NCI-H1105 treated with DMSO at 0.1 percent for 48 hours (cell line): ENCODE results near the gene NRXN3.

Experiments used
- DNase-seq: peaks from one replicate; lab custom pipeline; 2025; lab: John Stamatoyannopoulos, UW

NRXN3 gene

DNA sequence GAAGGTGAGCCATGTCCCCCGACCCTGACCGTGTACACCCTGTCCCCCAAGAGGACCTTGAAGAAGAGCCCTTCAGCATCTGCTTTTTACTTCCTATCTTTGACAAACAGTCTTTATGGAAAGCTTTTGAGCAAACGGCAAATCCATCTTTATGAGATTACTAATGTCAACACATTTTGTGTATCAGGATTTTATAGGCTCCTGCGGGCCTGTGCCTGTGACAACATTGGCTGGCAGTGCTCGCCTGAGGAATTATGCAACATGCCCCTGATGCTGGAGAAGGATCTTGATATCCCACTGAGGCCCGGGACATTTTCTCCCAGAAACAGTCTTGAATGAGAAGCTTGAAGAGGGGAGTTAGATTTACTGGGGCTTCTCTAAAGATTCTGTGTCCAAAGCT, 416.5 kb downstream of the NRXN3 start:
- DNase-seq = no peak

DNA sequence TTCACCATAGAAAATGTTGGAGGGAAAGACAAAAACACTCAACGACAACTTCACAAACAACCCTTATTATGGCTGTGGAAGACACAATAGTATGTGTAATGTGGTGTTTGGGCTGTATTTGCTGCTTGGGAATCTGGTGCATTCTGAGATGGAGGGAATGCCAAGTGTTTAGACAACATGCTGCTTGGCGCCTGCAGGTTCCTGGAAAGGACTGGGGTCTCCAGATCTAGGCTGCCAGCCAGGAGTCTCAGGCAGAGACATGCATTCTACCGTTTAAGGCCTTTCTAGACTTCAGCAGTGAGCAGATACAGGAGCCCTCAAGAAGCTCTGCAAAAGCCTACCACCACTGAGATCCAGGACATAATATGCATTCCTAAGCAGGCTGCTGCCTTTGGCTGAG, 418.7 kb downstream of the NRXN3 start:
- DNase-seq = no peak

DNA sequence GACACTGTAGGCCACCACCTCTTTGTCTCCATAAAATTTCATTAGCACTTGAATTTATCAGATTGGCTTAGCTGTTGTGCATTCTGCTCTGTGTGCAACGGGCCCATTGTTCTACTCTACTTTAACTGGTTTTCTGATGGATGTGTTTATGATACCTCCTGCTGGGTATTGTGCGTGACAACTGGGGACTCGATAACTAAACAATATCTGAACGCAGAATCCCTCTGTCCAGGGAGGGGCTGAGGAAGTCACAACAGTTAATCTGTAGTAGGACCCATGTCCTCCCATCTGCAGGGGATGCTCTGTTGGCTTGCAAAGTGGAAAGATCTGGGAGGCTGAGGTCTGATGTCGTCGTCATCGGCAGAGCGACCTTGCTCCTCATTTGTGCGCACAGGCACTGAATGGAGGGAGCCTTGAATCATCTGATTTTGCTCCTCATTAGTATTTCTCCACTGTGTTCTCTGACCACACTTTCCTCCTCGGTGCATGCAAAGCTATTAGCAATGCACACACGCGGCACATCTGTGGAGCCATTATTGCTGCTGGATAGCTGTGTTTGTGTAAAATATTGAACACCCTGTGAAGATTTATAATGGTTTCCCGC, 422.5 kb downstream of the NRXN3 start:
- DNase-seq = no peak

DNA sequence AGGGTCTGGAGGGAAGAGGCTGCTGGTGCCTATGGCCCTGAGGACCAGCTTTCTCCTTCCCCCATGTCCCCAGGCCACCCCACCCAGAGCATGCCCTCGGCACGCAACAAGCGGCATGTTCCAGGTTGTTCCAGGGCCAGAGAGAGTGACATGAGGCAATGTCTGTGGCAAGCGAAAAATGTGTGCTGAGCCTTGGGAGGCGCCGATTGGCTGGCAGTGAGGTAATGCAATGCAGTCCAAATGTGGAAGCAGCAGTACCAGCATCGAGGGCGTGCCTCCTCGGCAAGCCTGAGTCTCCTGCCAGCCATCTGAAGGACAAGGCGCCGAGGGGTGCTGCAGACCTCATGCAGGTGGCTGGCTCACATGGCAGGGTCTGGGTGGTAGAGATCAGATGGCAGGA, 423.8 kb downstream of the NRXN3 start:
- no peak for DNase-seq

DNA sequence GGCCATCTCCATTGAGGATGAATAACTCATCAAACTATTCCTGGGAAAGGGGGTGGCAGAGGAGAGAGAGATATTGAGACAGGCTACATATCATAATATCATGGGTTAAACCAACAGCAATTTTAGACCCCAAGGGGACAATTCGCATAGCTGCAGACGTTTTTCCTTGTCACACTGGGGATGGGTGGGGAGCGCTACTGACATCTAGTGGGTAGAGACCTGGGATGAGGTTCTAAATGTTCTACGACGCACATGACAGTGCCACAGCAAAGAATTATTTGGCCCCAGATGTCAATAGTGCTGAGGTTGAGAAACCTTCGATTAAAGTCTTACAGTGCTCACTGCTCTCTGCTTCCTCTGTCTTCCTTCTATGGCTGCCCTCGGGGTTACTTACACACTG, 425.6 kb downstream of the NRXN3 start:
- DNase-seq = peak; percentile 37

DNA sequence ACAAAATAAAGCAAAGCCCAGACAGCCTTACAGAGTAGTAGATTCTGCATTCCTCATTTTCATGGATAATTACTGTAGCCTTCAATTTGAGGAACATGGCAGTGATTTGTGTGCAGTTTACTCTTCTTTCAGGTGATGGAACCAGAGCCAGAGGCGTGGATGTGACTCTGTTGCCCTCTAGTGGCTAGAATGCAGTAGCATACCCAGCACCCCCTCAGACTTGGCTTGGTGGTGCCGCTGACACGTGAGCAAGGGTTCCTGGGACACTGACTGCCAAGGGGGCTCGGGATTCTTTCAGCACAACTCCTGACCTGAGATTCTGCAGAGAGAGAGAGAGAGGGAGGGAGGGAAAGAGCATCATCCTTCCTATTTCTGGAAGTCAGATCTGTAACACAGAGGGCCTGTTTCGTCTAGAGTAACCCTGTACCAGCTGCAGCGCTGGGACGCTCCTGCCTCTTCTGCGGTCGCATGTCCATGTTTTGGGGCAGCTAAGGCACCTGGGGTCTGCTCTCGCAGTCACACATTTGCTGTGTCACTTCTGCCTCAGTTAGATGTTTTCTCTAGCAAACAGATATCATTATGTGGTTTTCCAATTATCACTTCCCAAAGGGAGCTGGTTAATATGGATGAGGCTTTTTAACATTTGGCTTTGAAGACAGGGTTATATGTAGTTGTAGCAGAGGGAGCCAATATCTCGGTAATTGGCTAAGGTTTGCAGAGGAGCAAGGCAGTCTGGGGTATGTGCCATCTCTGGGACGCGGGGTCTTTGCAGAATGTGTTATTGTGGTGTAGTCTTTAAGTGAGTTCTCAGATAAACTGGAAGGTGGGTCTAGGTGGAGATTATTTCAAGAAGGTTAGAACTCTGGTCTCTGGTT, 428.1 kb downstream of the NRXN3 start:
- peak; percentile 71 for DNase-seq

DNA sequence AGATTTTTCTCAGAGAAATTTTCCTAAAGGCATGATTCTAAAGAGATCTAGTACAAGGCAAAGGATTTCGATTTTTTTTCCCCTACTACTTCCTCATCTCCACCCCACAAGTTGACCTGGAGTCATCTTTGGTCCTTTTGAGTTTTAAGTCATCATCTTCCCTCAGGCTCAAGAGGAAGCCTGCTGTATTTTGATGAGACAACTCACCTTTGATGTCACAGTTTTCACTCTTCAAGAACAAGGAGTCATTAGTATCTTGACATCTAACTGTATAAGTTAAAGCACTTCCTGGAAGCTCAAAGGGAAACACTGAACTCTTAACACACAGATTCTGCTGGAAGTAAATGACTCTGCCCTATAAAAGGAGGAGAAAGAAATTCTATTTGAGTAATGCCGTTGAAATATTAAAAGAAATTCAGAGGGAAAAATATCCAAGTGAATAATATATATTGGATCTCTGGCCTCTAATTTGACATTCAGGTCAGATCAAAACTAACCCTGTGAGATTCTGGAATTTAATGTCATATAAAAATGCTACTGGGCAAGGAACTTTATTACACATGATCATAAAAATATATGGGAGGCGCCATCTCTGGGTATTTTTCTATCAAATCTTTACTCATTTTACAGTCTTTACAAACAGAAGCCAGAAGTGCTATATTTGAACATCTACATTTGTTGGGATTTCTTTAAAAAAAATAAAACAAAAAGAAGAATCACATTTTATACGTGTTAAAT, 435.0 kb downstream of the NRXN3 start:
- DNase-seq = no peak

DNA sequence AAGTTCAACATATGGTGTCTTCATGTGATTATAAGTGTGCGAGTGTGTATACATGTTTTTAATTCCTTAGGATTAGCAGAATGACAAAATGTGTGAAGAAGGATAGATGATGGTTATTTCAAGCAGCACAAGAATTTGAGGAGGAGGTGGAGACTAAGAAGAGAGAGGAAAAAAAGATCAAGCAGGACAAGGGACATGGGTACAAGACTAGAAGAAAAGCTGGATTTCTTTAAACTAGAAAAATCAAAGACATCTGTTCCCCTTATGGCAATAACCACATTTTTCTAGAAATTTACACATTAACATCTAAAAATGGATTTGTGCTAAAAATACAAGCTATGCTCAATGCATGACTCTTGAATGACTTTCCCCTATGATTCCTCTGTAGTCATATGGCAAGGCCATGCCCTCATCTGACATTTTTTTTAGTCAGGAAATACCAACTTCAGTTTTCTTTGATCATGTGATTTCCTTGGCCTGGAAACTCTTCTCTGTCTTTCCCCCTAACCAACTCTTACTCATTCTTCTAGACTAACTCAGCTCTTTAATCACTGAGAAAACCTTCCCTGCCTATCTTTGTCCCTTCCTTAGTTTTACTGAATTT, 435.8 kb downstream of the NRXN3 start:
- no peak for DNase-seq

DNA sequence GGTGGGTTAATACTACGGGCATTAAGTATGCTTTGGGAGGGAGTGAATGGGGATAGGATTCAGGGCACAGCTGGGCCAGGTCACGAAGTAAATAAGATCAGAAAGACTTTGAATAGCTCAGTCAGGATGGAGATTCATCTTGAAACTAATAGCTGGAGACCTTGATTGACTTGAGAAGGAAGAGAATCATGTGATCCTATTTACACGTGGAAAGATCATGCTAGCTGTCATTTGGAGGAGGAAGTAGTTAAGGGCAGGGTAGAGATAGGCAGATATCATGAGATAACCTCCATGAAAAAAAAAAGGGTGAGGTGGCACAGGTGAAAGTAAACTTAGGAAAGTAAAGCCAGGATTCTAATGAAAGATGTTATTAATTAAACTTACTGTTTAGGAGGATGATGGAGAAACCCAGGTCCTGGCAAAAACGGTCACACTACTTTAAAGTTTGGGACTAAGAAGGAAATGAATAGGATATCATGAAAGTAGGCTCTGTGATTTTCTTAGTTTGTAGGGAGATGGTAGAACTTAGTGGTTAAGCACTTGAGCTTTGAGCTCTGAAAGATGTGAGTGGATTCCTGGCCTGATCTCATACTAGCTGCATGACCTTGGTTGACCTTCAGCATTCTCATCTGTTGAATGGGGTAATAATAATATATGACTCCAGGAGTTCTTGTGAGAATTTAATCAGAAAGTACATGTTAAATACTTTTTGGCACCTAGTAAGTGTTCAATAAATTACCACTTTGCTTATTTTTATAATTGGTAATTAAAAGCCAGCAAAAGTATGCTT, 439.0 kb downstream of the NRXN3 start:
- DNase-seq = no peak

DNA sequence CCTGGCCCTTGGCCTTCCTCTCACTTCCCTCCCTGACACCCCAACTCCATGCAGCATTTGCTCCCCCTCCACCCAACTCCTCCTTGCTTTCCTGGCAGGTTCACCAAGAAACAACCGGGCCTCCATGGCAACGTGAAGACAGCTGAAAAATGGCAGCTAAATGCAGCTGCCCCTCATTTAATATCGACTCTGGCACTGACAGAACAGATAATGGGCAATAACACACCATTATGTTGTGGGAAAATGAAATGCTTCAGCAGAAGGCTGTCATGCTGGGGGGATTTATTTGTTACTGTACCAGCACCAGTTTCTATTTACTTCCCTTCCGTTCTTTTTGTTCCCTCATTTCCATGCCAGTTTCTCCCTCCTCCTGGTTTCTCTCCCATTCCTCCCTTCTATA, 440.8 kb downstream of the NRXN3 start:
- peak; percentile 52 for DNase-seq

DNA sequence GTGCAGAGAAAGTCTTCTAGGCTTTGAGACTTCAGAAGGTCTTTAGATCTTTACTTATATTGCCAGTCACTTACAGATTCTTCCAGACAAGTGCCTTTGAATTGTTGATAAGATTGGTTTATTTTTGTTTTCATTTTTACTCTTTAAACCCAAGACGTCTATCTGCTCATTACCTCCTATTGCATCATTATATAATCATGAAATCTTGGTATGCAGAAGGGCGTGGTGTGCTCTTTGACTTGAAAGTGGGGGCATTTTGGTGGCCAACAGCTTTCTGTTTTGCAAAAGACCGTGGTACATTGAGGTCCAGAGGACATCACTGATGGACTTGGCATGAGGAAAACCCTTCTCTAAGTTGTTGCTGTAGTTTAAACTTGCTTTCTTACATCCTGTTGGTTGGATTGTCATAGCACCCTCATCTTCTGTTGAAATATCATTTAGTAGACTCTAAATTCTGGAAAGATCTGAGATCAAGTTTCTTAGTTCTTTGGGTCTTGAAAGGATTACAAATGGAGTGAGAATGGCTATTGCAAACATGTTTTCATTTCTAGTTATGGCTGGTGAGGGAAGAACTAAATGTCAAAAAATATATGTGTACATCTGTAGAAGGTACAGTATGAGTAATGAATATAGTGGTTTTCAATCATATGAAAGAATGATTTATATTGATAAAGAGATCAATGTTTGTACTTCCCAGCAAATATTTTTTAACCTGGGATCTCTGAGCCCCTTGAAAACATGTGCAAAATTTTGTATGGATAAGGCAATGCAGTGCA, 441.8 kb downstream of the NRXN3 start:
- DNase-seq = no peak

DNA sequence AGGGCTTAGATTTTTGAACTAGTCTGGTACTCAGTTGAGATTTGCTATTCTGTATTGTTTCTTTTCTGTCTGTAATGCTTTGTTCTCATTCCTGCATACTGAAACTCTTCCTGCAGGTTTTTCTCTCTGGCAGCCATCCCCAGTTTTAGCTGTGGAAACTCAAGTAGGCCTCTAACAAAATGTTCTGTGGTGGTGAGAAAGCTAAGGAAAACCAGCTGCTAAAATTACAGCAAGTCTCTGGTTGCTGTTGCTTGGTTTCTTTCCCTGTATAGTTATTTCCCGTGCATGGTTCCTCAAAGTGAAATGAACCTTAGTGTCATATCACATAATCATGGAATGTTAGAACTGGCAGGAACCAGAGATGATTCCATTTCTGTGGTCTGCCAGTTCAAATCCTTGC, 442.5 kb downstream of the NRXN3 start:
- DNase-seq = no peak

DNA sequence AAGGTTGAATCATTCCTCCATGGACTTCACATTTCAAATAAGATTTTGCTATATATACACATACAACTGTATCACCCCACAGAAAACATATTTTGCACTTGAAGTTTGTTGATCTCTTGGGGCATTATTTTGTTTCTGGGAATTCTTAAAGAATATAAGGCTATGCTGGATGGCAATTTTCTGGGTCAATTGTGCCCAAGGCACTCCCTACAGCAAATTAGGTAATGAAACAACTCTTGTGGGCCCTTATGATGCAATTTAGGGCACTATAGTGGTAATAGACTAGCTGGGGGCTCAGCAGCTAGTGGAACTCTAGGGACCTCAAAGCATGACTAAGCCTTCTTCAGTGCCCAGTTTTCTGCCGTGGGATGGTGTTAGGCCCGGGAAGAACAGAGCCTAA, 444.4 kb downstream of the NRXN3 start:
- DNase-seq = no peak

DNA sequence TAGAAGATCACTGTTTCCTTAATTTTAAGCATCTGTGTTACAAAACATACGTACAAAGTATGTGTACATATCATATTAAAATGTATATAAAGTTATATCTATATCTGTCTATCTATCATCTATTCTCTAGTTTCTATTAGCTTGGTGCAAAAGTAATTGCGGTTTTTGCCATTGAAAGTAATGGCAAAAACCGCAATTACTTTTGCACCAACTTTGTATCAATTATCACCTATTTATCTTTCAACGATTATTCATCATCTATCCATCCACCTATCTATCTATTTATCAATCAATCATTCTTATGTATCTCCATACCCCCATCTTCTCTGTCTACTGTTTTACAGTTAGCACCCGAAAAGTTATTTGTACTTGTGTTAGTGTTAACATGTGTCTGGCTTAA, 447.6 kb downstream of the NRXN3 start:
- no peak for DNase-seq

DNA sequence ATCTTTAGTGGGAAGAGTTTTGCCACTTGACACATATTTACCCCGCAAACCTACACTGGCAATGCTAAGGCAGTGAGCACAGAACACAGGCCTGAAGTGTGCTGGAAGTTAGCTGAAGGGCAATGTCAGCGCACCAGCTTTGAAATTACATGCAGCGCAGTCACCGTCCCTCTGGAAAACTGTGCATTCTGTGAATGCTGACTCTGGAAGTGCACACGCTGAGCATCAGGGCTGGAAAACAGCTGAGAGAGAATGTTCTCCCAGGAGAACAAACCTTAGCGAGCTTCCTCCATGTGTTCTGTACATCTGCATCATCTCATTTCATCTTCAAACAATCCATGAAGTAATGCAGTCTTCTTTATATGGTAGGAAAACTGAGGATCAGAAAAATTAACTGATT, 448.2 kb downstream of the NRXN3 start:
- DNase-seq = no peak

DNA sequence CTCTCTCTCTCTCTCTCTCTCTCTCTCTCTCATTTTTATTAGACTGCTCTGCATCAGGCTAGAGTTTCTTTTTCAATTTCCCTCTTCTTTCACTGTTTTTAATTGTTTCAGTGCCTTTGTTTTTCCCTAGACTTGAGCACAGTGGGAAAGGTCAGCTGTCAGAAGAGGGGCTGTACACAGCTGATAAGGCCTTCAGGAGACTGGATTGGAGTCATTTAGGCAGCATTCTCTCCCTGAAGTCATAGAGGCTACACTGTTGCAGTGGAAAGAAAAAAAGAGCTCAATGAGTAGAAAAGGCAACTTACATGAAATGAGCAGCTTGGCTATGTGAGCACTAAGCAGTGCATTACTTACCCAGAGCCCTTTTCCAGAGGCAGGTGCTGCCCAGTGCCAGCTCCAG, 456.9 kb downstream of the NRXN3 start:
- DNase-seq = no peak

DNA sequence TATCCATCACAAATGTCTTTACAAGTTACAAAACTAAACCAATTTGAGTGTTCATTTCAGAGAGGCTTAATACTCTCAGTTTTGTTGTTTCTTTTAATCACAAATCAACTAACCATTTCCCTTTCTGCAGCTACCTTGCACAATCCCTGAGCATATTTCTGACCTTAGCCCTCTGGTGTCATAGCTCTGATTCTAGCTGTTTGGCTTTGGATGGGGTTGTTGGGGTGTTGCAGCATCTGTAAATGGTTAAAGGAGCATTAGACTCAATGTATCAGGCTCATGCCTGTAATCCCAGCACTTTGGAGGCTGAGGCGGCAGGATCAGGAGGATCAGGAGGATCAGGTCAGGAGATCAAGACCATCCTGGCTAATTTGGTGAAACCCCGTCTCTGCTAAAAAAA, 461.4 kb downstream of the NRXN3 start:
- DNase-seq = no peak

DNA sequence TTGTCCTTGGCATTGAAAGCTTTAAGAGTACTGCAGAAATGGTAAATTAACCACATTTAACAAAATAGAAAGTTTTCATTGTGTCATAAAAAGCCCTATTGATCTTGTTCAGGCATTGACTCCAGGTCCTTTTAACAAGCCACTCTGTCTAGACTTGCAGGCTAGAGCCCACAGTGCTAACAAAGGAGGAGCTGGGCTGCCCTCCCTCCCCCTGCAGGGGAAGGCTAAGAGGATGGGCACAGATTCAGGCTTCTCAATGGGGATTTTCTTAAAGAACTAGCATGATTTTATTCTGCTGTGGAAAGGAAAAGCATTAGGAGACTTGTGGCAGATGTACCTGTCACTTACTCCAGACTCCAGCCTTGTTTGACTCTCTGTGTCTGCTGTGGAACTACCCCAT, 463.6 kb downstream of the NRXN3 start:
- peak; percentile 88 for DNase-seq

DNA sequence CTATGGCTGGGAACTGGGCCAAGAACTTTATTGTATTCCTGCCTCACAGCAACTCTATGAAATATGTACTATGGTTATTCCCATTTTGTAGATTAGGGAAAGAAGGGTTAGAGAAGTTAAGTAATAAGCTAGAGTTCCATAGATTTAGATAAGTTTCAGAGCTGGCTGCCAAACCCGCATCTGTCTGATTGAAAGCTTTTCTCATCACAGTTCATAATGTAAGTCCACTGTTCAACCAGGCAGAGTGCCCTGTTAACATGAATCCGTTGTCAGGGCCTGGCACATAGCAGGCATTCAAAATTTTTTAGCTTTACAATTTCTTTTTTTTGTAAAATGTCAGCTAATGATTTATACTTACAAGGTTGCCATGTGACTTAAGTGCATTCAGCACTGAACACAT, 467.3 kb downstream of the NRXN3 start:
- peak; percentile 42 for DNase-seq

DNA sequence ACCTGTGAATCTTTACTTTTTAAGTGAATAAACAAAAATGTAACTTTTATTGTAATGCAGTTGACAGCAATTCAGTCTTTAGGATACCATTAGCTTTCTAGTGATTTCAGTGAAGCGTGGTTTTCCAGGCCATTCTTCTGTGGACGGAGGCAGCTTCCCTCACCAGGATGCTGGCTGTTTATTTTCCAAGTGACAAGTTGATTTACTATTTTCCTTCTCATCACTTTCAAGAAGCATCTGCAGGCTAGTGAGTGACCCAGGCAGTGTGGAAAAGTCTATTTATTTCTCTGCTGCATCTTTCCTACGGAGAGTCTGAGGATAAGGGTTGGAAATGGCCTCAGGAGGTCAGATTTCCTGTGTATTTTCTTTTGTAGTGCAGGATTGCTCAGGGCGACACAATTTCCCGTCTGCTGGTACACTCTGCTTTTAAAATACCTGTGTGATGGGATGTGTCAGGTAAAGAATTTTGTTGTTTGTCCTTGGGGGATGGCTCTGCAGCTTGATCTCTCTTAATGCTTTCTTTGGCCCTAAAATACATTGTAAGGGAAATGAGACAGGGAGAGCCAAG, 467.8 kb downstream of the NRXN3 start:
- DNase-seq = no peak

DNA sequence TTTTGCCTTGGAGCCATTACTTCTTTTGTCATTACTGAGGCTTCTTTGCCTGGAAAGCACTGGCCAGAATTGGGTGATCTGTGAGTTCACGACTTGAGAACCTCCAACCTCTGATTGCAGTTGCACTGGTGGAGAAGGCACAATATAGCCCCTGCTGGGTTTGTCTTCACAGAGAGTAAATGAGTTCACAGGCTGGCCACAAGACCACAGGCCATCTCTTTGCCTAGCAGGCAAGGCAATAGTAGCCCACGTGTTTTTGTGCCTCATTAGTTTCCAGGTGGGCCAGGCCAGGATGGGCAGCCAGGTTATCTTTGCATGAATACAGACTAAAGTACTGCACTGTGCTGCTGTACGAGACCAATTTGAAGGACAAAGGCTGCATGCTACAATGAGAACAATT, 468.8 kb downstream of the NRXN3 start:
- no peak for DNase-seq
